Adrenal gland (tissue), 12 donors: Measurements from ENCODE around the gene ARPP21. TPM values are rescaled to one million over a fixed set of nuclear protein-coding genes. Genes with fewer than 3 reads are reported as not detected.

ENCODE experiments used
- DNase-seq, 7 donors: peaks; one replicate each; pipeline ENCODE4 v3.0.0-alpha.2; 2019 to 2020
- H3K27ac ChIP-seq, 5 donors: fragments of 200-600 bp; sonication (generic) in 4 of 5; 1 replicate in 3 of 5; 2 replicates in 2 of 5; pipeline versions ENCODE4 v1.5.1 to v1.8.0; 2016 to 2020; ENCODE audit warnings: mild to moderate bottlenecking in 1 of 5
- H3K27me3 ChIP-seq: fragments of 200-600 bp; 2 replicates; pipeline ENCODE4 v1.8.0; 2021
- H3K36me3 ChIP-seq, 2 donors: fragments of 200-600 bp; replicated peaks in 1 of 2; 1 replicate in 1 of 2; 2 replicates in 1 of 2; pipeline versions ENCODE4 v1.5.1 to v1.8.0; 2018 to 2022
- H3K4me1 ChIP-seq, 2 donors: fragments of 200-600 bp; replicated peaks in 1 of 2; 1 replicate in 1 of 2; 2 replicates in 1 of 2; pipeline versions ENCODE4 v1.5.1 to v1.8.0; 2018 to 2021
- H3K4me3 ChIP-seq, 4 donors: fragments of 200-600 bp; sonication (generic) in 3 of 4; one replicate each; pipeline ENCODE4 v1.5.1; 2016 to 2018
- H3K9me3 ChIP-seq, 3 donors: fragments of 200-600 bp; sonication (generic) in 1 of 3; replicated peaks in 1 of 3; 1 replicate in 2 of 3; 2 replicates in 1 of 3; pipeline versions ENCODE4 v1.5.1 to v1.8.0; 2016 to 2021
- POLR2A ChIP-seq, 2 donors: fragments of 450-650 bp; IDR thresholded peaks; one replicate each; pipeline ENCODE4 v1.6.1; 2017; ENCODE audit warnings: antibody characterized with exemption in 2 of 2, mild to moderate bottlenecking in 2 of 2, moderate library complexity in 1 of 2
- WGBS, 4 donors: extraction: QIAGEN DNeasy Blood & Tissue Kit in 2 of 4; methylation state at CpG; one replicate each; pipeline versions ENCODE4 v1.1.5 to v1.1.7; 2013 to 2017; 5-methylcytosine and 5-hydroxymethylcytosine counted together
- intact Hi-C, 2 donors: fragments of 100-400 bp; cut with DNase I; formaldehyde crosslinking; loops; one replicate each; pipeline versions ENCODE4 v1.14.1 to v1.15.0; 2022 to 2023
- polyA plus RNA-seq, 3 donors: library from polyadenylated mRNA; stranded (reverse); fragments of 200-250 nt in 2 of 3; fragments of 350-450 nt in 1 of 3; fragmentation: Illumina TruSeq in 1 of 3; extraction: RNeasy Lipid Tissue Mini Kit (QIAGEN cat#74804) in 1 of 3; gene quantifications; one replicate each; pipeline ENCODE4 v1.2.3, GENCODE V29; 2013 to 2014
- total RNA-seq, 9 donors: library from RNA; depleted of rRNA in 4 of 9; stranded (reverse); fragments of >200 nt in 4 of 9; fragments of 120-200 nt in 1 of 9; fragmentation: NEBNext Ultra II Directional in 1 of 9; extraction: Animal tissue kit (Norgen Biotek cat#: 25700) in 1 of 9; gene quantifications; one replicate each; pipeline versions ENCODE4 v1.1.0 to v1.2.4, GENCODE V29; 2013 to 2023
- TF ChIP-seq, protein P1 (sequence below), 6 experiments: fragments of 450-650 bp in 4 of 6; fragments of 200-600 bp in 2 of 6; sonication (generic) in 1 of 6; IDR thresholded peaks; 1 replicate in 5 of 6; 2 replicates in 1 of 6; pipeline versions ENCODE4 v1.5.1 to v1.8.0; 2016 to 2021; ENCODE audit warnings: antibody characterized with exemption in 6 of 6, mild to moderate bottlenecking in 2 of 6, moderate library complexity in 1 of 6
- donor health status: healthy with polysubstance abuse.
- donor health status: Bipolar disorder and iron deficiency.
- donor health status: DM: yes; HTN: yes; CAD: no.
- donor health status: DM: no; HTN: no; CAD: no.
- donor health status: DM: no; HTN: no; CAD: no.
- donor health status: DM: yes; HTN: yes; CAD: no.

Gene ARPP21
- total and polyA plus RNA-seq, 12 donors, result 0.32 to 0.79 (median 0.72) TPM; not detected in 9

DNA sequence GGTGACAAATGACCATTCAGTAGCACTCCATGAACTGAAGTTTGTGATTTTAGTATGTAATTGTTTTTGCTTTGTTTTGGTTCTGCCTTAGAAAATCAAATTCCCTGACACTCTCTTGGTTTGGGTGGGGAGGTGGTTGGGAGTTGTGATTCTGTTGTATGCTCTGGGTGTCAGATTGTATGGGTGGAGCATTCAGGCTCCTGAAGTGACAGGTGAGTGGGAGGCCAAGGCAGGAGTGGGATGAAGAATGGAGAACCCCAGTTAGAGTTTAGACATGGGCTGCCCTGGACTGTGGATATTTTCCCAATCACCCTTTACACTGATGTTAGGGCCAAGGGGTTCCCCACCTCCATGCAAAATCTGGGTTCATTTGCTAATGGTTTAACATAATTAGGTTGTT lies 83.6 kb downstream of the ARPP21 start:
- intact Hi-C loops, result no loop called here
- Histone ChIP-seq H3K4me3 (no peak overlapping the region), H3K27me3 (no peaks in the 10 kb centered on the region), H3K36me3 (no peaks in the 10 kb centered on the region), H3K27ac (no peak overlapping the region), H3K4me1 (no peaks in the 10 kb centered on the region), H3K9me3 (no peaks in the 10 kb centered on the region)
- TF ChIP-seq, protein P1, sequence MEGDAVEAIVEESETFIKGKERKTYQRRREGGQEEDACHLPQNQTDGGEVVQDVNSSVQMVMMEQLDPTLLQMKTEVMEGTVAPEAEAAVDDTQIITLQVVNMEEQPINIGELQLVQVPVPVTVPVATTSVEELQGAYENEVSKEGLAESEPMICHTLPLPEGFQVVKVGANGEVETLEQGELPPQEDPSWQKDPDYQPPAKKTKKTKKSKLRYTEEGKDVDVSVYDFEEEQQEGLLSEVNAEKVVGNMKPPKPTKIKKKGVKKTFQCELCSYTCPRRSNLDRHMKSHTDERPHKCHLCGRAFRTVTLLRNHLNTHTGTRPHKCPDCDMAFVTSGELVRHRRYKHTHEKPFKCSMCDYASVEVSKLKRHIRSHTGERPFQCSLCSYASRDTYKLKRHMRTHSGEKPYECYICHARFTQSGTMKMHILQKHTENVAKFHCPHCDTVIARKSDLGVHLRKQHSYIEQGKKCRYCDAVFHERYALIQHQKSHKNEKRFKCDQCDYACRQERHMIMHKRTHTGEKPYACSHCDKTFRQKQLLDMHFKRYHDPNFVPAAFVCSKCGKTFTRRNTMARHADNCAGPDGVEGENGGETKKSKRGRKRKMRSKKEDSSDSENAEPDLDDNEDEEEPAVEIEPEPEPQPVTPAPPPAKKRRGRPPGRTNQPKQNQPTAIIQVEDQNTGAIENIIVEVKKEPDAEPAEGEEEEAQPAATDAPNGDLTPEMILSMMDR (IDR thresholded peaks at IDR 0.05), result no peak
- no peak for TF ChIP-seq POLR2A (IDR thresholded peaks at IDR 0.05)
- no peak for DNase-seq

DNA sequence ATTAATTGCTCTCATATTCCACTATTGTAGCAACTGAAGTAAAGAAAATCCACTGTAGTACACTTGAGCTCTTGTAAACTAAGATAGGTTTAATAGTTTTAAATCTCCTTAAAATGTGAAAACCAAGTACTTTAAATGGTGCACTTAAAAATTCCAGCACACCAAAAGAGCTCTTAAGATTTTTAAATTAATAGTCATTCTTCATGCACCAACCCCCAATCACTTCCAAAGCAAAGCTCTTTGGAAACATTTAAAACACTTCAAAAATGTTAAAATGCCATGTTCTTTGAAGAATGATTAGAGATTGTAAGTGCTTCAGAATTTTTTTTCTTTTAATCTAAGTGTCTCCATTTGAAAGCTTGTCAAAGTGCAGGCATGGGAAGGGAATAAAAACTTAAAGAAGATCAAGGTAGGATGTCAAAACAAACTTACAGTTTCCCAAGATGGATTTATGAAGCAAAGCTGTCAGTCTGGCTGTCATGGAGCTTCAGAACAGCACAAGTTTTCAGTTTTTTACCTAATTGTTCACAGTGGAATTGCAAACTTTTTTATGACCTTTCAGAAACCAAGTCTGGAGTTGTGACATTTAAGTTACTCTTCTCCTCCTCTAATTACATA lies 84.3 kb downstream of the ARPP21 start:
- Histone ChIP-seq H3K9me3 (no peaks in the 10 kb centered on the region), H3K4me1 (no peaks in the 10 kb centered on the region), H3K4me3 (no peak overlapping the region), H3K27ac (no peak overlapping the region), H3K36me3 (no peaks in the 10 kb centered on the region), H3K27me3 (no peaks in the 10 kb centered on the region)
- DNase-seq, result no peak
- TF ChIP-seq POLR2A (IDR thresholded peaks at IDR 0.05), result no peak
- TF ChIP-seq, protein P1 (IDR thresholded peaks at IDR 0.05), result no peak
- intact Hi-C loops, result no loop called here

DNA sequence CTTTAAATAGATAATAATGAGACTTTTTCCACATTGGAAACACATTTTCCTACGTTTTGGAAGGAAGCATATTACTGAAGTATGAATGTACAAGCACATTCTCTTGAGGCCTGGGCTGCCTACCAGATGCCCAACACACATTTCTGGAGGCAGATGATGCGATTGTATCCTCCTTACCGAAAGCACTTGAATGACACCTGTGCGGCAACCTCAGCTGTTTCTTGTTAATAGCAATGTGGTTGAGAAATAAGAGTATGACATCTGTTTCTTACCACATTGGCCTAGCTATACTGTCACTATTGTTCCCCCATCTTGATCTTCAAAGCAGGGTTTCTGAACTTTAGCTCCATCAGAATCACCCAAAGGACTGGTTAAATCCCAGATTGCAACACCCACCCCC lies 84.8 kb downstream of the ARPP21 start:
- intact Hi-C loops, result no loop called here

DNA sequence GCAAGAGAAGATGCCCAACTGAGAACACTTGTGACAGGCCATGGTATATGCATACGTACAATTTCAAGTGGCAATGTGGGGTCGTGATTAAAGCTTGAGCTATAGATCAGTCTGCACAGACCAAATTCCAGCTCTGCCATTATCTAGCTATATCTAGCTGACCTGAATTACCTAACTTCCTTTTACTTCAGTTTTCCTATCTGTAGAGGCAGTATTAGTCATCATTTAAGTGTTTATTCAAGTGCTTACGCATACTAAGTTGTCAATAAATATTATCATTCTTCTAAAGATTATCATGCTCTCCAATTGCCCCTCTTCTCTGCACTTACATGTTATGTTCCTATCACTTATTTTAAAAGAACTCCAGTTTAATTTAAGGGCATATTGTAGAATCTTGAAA lies 87.9 kb downstream of the ARPP21 start:
- Histone ChIP-seq H3K36me3 (no peaks in the 10 kb centered on the region), H3K4me1 (no peaks in the 10 kb centered on the region), H3K4me3 (no peak overlapping the region), H3K9me3 (no peaks in the 10 kb centered on the region), H3K27ac (no peak overlapping the region), H3K27me3 (no peaks in the 10 kb centered on the region)
- intact Hi-C loops, result no loop called here
- no peak for TF ChIP-seq POLR2A (IDR thresholded peaks at IDR 0.05)
- TF ChIP-seq, protein P1 (IDR thresholded peaks at IDR 0.05), result no peak
- WGBS, 4 donors, result 65 to 80% (median 77%) methylated on average over 3 of the region's 3 CpGs
- DNase-seq, result no peak

More for the DNA sequence above, 84.8 kb downstream of the ARPP21 start:
- H3K27ac ChIP-seq, result no peak overlapping the region
- TF ChIP-seq, protein P1 (IDR thresholded peaks at IDR 0.05), result no peak
- TF ChIP-seq POLR2A (IDR thresholded peaks at IDR 0.05), result no peak
- no peak for DNase-seq
- H3K4me1 ChIP-seq, result no peaks in the 10 kb centered on the region
- no peaks in the 10 kb centered on the region for H3K9me3 ChIP-seq
- no peaks in the 10 kb centered on the region for H3K36me3 ChIP-seq
- 68 to 83% (median 79%) methylated on average over 4 of the region's 4 CpGs for WGBS, 4 donors
- H3K4me3 ChIP-seq, result no peak overlapping the region
- no peaks in the 10 kb centered on the region for H3K27me3 ChIP-seq
